Measurements from ENCODE around the gene HOXD9.

HOXD9 gene

DNA sequence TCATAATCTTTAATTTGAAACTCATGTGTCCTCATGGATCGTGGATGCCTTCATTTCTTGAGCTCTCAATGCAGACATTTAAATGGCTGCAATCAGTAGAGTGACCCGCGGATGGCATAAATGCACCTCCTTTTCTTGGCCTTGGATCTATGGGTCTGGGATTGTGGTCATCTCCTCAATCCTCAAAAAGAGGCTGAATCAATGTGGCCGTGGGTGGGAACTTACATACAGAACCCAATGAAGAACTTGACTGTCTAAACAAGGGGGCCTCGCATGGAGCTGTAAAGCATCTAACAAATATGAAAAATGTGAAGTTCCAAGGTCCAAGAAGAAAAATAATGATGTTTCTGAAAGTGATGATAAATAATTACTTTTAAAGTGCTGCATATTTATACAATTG, 27.1 kb upstream of the HOXD9 start:
- Histone ChIP-seq H3K9me3 (ENCODE audit: control insufficient read depth, low read length) (no peaks in the 10 kb centered on the region), H3K27me3 (ENCODE audit: control insufficient read depth, insufficient read depth, low read length) (peaks cover 24% of the 10 kb centered on the region), H3K4me3 (ENCODE audit: low read depth, low read length) (no peak overlapping the region), H3K4me1 (no peaks in the 10 kb centered on the region), H3K36me3 (ENCODE audit: control insufficient read depth, insufficient read depth, low read length) (no peaks in the 10 kb centered on the region), H2AFZ (no peak overlapping the region), H3K4me2 (ENCODE audit: low read length) (no peak overlapping the region), H3K79me2 (no peaks in the 10 kb centered on the region), H3K27ac (no peak overlapping the region), H3K9ac (no peak overlapping the region)
- no peak for TF ChIP-seq CTCF (IDR thresholded peaks at IDR 0.05)

GRCh38 chr2:176096243-176096985, 26.1 kb upstream of the HOXD9 start:
- H3K9ac ChIP-seq, result no peak overlapping the region
- H3K4me1 ChIP-seq, result no peaks in the 10 kb centered on the region

DNA sequence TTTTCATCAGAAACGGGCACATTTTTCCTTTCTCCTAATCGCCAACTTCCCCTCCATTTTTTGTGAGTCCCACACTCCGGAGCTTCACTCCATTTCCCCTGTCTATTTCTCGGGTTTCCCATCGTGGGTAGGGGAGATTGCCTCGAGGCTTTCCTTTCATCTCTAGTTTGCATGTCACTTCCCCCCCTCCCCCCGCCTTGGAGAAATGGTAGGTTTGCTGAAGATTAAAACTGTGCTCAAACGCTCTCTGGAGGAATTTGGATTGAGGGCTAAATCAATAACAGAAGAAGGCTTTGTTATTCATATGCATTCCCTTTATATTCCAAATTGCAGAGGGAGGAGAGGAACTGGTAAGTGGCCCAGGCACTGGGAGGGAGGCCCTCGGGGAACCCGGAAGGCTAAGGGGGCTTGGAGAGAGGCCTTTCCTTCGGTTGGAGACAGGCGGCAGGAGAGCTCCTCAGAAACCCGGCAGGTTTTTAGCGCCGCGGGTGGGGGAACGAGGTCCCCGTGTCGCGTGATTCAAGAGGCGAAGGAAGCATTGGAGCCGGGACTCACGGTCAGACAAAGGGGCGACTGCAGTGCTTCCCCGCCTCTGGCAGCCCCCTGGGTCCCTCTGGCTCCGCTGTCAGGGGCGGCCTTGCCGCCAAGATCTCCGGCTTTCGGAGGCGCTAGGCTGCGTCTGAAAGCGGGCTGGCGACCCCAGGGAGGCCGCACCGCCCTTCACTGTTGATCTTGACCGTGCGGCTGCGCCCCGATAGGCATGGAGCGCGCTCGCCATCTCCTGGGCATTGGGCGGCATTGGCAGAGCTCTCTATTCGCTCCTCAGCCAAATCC, 25.3 kb upstream of the HOXD9 start:
- no peak overlapping the region for H3K9ac ChIP-seq
- no peaks in the 10 kb centered on the region for H3K9me3 ChIP-seq (ENCODE audit: control insufficient read depth, low read length)
- no peak overlapping the region for H3K27ac ChIP-seq
- no peaks in the 10 kb centered on the region for H3K4me1 ChIP-seq
- H2AFZ ChIP-seq, result peak overlapping the region; percentile 40
- no peaks in the 10 kb centered on the region for H3K36me3 ChIP-seq (ENCODE audit: control insufficient read depth, insufficient read depth, low read length)
- no peaks in the 10 kb centered on the region for H3K79me2 ChIP-seq
- peaks cover 28% of the 10 kb centered on the region for H3K27me3 ChIP-seq (ENCODE audit: control insufficient read depth, insufficient read depth, low read length)
- H3K4me3 ChIP-seq (ENCODE audit: low read depth, low read length), result no peak overlapping the region
- peak overlapping the region; percentile 27 for H3K4me2 ChIP-seq (ENCODE audit: low read length)
- TF ChIP-seq CTCF (IDR thresholded peaks at IDR 0.05), result peak; percentile 81

More at GRCh38 chr2:176096243-176096985, 26.1 kb upstream of the HOXD9 start:
- no peak overlapping the region for H3K4me3 ChIP-seq (ENCODE audit: low read depth, low read length)
- H3K9me3 ChIP-seq (ENCODE audit: control insufficient read depth, low read length), result no peaks in the 10 kb centered on the region
- H3K4me2 ChIP-seq (ENCODE audit: low read length), result no peak overlapping the region
- H3K27ac ChIP-seq, result no peak overlapping the region
- no peak overlapping the region for H2AFZ ChIP-seq
- TF ChIP-seq CTCF (IDR thresholded peaks at IDR 0.05), result no peak
- no peaks in the 10 kb centered on the region for H3K36me3 ChIP-seq (ENCODE audit: control insufficient read depth, insufficient read depth, low read length)
- peaks cover 28% of the 10 kb centered on the region for H3K27me3 ChIP-seq (ENCODE audit: control insufficient read depth, insufficient read depth, low read length)
- no peaks in the 10 kb centered on the region for H3K79me2 ChIP-seq

GRCh38 chr2:176097820-176098365, 24.6 kb upstream of the HOXD9 start:
- Histone ChIP-seq H2AFZ (no peak overlapping the region), H3K79me2 (no peaks in the 10 kb centered on the region), H3K4me1 (no peaks in the 10 kb centered on the region), H3K4me3 (ENCODE audit: low read depth, low read length) (no peak overlapping the region), H3K27ac (no peak overlapping the region), H3K9me3 (ENCODE audit: control insufficient read depth, low read length) (no peaks in the 10 kb centered on the region), H3K36me3 (ENCODE audit: control insufficient read depth, insufficient read depth, low read length) (no peaks in the 10 kb centered on the region), H3K9ac (no peak overlapping the region), H3K27me3 (ENCODE audit: control insufficient read depth, insufficient read depth, low read length) (peaks cover 30% of the 10 kb centered on the region), H3K4me2 (ENCODE audit: low read length) (peak overlapping the region; percentile 27)
- no peak for TF ChIP-seq CTCF (IDR thresholded peaks at IDR 0.05)
